ENCODE results near the gene ADNP. TPM values are rescaled to one million over a fixed set of nuclear protein-coding genes. Genes with fewer than 3 reads are reported as not detected.
A peak's percentile ranks its signal among the peaks of the same experiment; 100 is the strongest.

Gene ADNP
- total and polyA plus RNA-seq, 2 experiments from 2014 or later, result 95.0 to 106 TPM

GRCh38 chr20:50891138-50891537 lies 40.1 kb downstream of the ADNP start (continued):
- TF ChIP-seq, protein P1, sequence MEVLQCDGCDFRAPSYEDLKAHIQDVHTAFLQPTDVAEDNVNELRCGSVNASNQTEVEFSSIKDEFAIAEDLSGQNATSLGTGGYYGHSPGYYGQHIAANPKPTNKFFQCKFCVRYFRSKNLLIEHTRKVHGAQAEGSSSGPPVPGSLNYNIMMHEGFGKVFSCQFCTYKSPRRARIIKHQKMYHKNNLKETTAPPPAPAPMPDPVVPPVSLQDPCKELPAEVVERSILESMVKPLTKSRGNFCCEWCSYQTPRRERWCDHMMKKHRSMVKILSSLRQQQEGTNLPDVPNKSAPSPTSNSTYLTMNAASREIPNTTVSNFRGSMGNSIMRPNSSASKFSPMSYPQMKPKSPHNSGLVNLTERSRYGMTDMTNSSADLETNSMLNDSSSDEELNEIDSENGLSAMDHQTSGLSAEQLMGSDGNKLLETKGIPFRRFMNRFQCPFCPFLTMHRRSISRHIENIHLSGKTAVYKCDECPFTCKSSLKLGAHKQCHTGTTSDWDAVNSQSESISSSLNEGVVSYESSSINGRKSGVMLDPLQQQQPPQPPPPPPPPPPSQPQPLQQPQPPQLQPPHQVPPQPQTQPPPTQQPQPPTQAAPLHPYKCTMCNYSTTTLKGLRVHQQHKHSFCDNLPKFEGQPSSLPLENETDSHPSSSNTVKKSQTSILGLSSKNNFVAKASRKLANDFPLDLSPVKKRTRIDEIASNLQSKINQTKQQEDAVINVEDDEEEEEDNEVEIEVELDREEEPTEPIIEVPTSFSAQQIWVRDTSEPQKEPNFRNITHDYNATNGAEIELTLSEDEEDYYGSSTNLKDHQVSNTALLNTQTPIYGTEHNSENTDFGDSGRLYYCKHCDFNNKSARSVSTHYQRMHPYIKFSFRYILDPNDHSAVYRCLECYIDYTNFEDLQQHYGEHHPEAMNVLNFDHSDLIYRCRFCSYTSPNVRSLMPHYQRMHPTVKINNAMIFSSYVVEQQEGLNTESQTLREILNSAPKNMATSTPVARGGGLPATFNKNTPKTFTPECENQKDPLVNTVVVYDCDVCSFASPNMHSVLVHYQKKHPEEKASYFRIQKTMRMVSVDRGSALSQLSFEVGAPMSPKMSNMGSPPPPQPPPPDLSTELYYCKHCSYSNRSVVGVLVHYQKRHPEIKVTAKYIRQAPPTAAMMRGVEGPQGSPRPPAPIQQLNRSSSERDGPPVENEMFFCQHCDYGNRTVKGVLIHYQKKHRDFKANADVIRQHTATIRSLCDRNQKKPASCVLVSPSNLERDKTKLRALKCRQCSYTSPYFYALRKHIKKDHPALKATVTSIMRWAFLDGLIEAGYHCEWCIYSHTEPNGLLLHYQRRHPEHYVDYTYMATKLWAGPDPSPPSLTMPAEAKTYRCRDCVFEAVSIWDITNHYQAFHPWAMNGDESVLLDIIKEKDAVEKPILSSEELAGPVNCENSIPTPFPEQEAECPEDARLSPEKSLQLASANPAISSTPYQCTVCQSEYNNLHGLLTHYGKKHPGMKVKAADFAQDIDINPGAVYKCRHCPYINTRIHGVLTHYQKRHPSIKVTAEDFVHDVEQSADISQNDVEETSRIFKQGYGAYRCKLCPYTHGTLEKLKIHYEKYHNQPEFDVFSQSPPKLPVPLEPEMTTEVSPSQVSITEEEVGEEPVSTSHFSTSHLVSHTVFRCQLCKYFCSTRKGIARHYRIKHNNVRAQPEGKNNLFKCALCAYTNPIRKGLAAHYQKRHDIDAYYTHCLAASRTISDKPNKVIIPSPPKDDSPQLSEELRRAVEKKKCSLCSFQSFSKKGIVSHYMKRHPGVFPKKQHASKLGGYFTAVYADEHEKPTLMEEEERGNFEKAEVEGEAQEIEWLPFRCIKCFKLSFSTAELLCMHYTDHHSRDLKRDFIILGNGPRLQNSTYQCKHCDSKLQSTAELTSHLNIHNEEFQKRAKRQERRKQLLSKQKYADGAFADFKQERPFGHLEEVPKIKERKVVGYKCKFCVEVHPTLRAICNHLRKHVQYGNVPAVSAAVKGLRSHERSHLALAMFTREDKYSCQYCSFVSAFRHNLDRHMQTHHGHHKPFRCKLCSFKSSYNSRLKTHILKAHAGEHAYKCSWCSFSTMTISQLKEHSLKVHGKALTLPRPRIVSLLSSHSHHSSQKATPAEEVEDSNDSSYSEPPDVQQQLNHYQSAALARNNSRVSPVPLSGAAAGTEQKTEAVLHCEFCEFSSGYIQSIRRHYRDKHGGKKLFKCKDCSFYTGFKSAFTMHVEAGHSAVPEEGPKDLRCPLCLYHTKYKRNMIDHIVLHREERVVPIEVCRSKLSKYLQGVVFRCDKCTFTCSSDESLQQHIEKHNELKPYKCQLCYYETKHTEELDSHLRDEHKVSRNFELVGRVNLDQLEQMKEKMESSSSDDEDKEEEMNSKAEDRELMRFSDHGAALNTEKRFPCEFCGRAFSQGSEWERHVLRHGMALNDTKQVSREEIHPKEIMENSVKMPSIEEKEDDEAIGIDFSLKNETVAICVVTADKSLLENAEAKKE (CRISPR knock-in tag; IDR thresholded peaks at IDR 0.05), result no peak

DNA sequence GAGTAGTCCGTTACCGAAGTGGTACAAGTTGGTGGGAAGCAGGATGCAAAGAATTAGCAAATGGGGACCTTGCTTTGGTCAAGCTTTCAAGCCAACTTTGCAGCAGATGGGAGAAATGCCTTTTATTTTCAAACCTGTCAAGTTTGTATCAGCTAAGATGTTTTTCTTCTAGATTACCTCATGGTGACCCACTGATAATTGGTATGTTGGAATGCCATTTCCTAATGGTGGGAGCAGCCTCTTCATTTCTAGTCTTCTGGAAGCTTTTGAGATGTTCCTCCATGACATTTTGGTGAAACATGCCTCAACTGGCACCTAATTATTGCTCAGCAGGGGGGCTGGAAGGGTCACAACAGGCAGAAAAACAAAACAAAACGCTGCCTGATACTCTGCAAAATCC lies 43.7 kb downstream of the ADNP start:
- no peaks in the 10 kb centered on the region for H3K27me3 ChIP-seq (ENCODE audit: insufficient read depth)
- H3K4me1 ChIP-seq (ENCODE audit: insufficient read depth), result no peaks in the 10 kb centered on the region; the same call in 1 of the 2 replicates
- H3K27me3 Mint-ChIP-seq (ENCODE audit: insufficient read depth, low read depth, poor library complexity), result peaks cover 6% of the 10 kb centered on the region
- no peak for DNase-seq (ENCODE audit: low spot score)
- H3K4me3 ChIP-seq, result no peak overlapping the region
- H3K36me3 ChIP-seq (ENCODE audit: insufficient read depth), result peaks cover 24% of the 10 kb centered on the region; the same call in 1 of the 2 replicates
- H3K9me3 Mint-ChIP-seq, result no peaks in the 10 kb centered on the region
- no peaks in the 10 kb centered on the region for H3K9me2 ChIP-seq (ENCODE audit: insufficient read depth)
- no peak overlapping the region for H2AFZ ChIP-seq
- ATAC-seq, result no peak
- 0 out of 2 replicates have a peak overlapping the region, but pooled peaks have one; percentile 19 for H3K27ac ChIP-seq (ENCODE audit: low read depth)
- H3K4me1 Mint-ChIP-seq, result peaks cover 6% of the 10 kb centered on the region
- H3F3A ChIP-seq (replicated peaks; ENCODE audit: low read depth), result peaks cover 36% of the 10 kb centered on the region
- peaks cover 51% of the 10 kb centered on the region for H4K20me1 ChIP-seq (replicated peaks; ENCODE audit: insufficient read depth)
- TF ChIP-seq POLR2AphosphoS5 (IDR thresholded peaks at IDR 0.05; ENCODE audit: low read depth) (no peak; the same call in 1 of the 2 replicates), ZNF331 (CRISPR knock-in tag; IDR thresholded peaks at IDR 0.05; ENCODE audit: low read depth) (no peak), ZNF114 (CRISPR knock-in tag; IDR thresholded peaks at IDR 0.05) (no peak)
- TF ChIP-seq, protein P2, sequence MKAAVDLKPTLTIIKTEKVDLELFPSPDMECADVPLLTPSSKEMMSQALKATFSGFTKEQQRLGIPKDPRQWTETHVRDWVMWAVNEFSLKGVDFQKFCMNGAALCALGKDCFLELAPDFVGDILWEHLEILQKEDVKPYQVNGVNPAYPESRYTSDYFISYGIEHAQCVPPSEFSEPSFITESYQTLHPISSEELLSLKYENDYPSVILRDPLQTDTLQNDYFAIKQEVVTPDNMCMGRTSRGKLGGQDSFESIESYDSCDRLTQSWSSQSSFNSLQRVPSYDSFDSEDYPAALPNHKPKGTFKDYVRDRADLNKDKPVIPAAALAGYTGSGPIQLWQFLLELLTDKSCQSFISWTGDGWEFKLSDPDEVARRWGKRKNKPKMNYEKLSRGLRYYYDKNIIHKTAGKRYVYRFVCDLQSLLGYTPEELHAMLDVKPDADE (IDR thresholded peaks at IDR 0.05), result no peak
- no peak overlapping the region for H3K4me2 ChIP-seq
- no peak overlapping the region for H3K27ac Mint-ChIP-seq
- peaks cover 10% of the 10 kb centered on the region for H3K79me2 ChIP-seq (replicated peaks; ENCODE audit: insufficient read depth)
- H3K36me3 Mint-ChIP-seq (ENCODE audit: low read depth), result peaks cover 47% of the 10 kb centered on the region
- H3K4me3 Mint-ChIP-seq, result no peak overlapping the region
